Panc1 (cell line): ENCODE data around the gene KLF15. TPM values are rescaled to one million over a fixed set of nuclear protein-coding genes. Genes with fewer than 3 reads are reported as not detected.

ENCODE experiments used
- ATAC-seq: fragments of 200-7000 bp; cut with Tn5 transposase; 2 replicates; pipeline ENCODE4 v1.9.1; 2020; ENCODE audit warnings: mild to moderate bottlenecking, moderate library complexity
- BruUV-seq: library from RNA; stranded (reverse); fragments of 400-500 nt; replicated peaks from 2 replicates; lab custom pipeline; 2021; lab: Mats Ljungman, UMichigan
- CTCF ChIA-PET: fragments of 300-600 bp; sonication (Branson Sonifier 250); formaldehyde crosslinking; loops from one replicate; lab custom pipeline; 2022; ENCODE audit warnings: antibody characterized with exemption; lab: Charles Lee
- POLR2A ChIA-PET: fragments of 300-600 bp; sonication (Branson Sonifier 250); formaldehyde crosslinking; loops from one replicate; lab custom pipeline; 2022; ENCODE audit warnings: antibody characterized with exemption; lab: Charles Lee
- DNase-seq: peaks from one replicate; pipeline ENCODE4 v3.0.0-alpha.2; 2010; ENCODE audit warnings: low read depth, low spot score
- H3K27ac ChIP-seq: 2 replicates; pipeline ENCODE4 v1.5.1; 2011; ENCODE audit warnings: mild to moderate bottlenecking, low read length, inconsistent platforms
- H3K27me3 ChIP-seq: fragments of 200-500 bp; sonication (Bioruptor generic); 2 replicates; pipeline ENCODE4 v1.6.0; 2014; ENCODE audit warnings: low read length, inconsistent platforms; ENCODE audit not compliant: control insufficient read depth, insufficient read depth
- H3K36me3 ChIP-seq: fragments of 200-500 bp; sonication (Bioruptor generic); 2 replicates; pipeline ENCODE4 v1.5.1; 2014; ENCODE audit warnings: inconsistent platforms, mild to moderate bottlenecking, low read length, moderate library complexity; ENCODE audit not compliant: control insufficient read depth, insufficient read depth
- H3K4me1 ChIP-seq: 2 replicates; pipeline ENCODE4 v1.5.1; 2011; ENCODE audit warnings: inconsistent platforms, mild to moderate bottlenecking, low read length, moderate library complexity; ENCODE audit not compliant: control insufficient read depth, insufficient read depth
- H3K4me3 ChIP-seq, 2 experiments: 2 replicates each; pipeline ENCODE4 v1.5.1; 2011 to 2012; ENCODE audit warnings: low read depth in 2 of 2, low read length in 2 of 2, mild to moderate bottlenecking in 2 of 2, inconsistent platforms in 1 of 2, moderate library complexity in 1 of 2
- H3K9me3 ChIP-seq: fragments of 200-500 bp; sonication (Bioruptor generic); 2 replicates; pipeline ENCODE4 v1.5.1; 2014; ENCODE audit warnings: low read depth, mild to moderate bottlenecking, inconsistent platforms, low read length, moderate library complexity; ENCODE audit not compliant: control insufficient read depth, insufficient read depth
- CTCF ChIP-seq: fragments of 450-650 bp; IDR thresholded peaks from 2 replicates; pipeline ENCODE4 v1.5.1; 2017; ENCODE audit warnings: mild to moderate bottlenecking
- POLR2AphosphoS5 ChIP-seq: IDR thresholded peaks from 2 replicates; pipeline ENCODE4 v1.6.1; 2012; ENCODE audit warnings: mild to moderate bottlenecking, low read depth, low read length, moderate library complexity
- REST ChIP-seq, 2 experiments: IDR thresholded peaks; 2 replicates each; pipeline ENCODE4 v1.6.1; 2011 to 2012; ENCODE audit warnings: low read depth in 2 of 2, control low read depth in 1 of 2, low read length in 1 of 2, mild to moderate bottlenecking in 1 of 2, moderate library complexity in 1 of 2; ENCODE audit not compliant: insufficient read depth in 1 of 2
- SIN3A ChIP-seq: IDR thresholded peaks from 2 replicates; pipeline ENCODE4 v1.6.1; 2012; ENCODE audit warnings: low read depth, mild to moderate bottlenecking, low read length, moderate library complexity, borderline replicate concordance; ENCODE audit not compliant: insufficient read depth
- TCF7L2 ChIP-seq: IDR thresholded peaks from 2 replicates; pipeline ENCODE4 v1.6.1; 2011; ENCODE audit warnings: mild to moderate bottlenecking, low read depth, low read length, inconsistent platforms
- in situ Hi-C: cut with HindIII; loops from 2 replicates; pipeline ENCODE4 v1.10.0; 2016; ENCODE audit warnings: low sequenced_read_pairs, low pct_unique_long_range_greater_than_20kb
- intact Hi-C: fragments of 100-400 bp; cut with micrococcal nuclease; formaldehyde crosslinking; loops from one replicate; pipeline ENCODE4 v1.10.0; 2022; ENCODE audit not compliant: unreplicated experiment
- total RNA-seq: library from RNA; stranded (reverse); gene quantifications from one replicate; pipeline ENCODE4 v1.2.1, GENCODE V29; 2021; ENCODE audit not compliant: unreplicated experiment

The KLF15 gene
- total RNA-seq, 1 experiment from 2014 or later: 0.10 TPM

- no TSS peak for BruUV-seq
- no peak overlapping the region for H3K27ac ChIP-seq
- no peak for ATAC-seq
- H3K36me3 ChIP-seq: no peaks in the 10 kb centered on the region
- in situ Hi-C loops (no loop called here), intact Hi-C loops (no loop called here)
- no peak for DNase-seq
- no peaks in the 10 kb centered on the region; the same call in 1 of the 2 replicates for H3K4me1 ChIP-seq
- ChIA-PET CTCF (no interaction called here), POLR2A (no interaction called here)
- H3K4me3 ChIP-seq: no peak overlapping the region
- peaks cover 3% of the 10 kb centered on the region for H3K27me3 ChIP-seq
- TF ChIP-seq POLR2AphosphoS5 (no peak), CTCF (no peak), REST (IDR thresholded peaks at IDR 0.05; ENCODE audit: insufficient read depth in 1 of 2, low read depth in 2 of 2, low read length in 1 of 2) (no peak), TCF7L2 (no peak), SIN3A (no peak)
- H3K9me3 ChIP-seq: no peaks in the 10 kb centered on the region
Observed at GRCh38 chr3:126340081-126340511, 17.1 kb downstream of the KLF15 start.

- H3K36me3 ChIP-seq: no peaks in the 10 kb centered on the region
- DNase-seq: no peak
- BruUV-seq: no TSS peak
- H3K27ac ChIP-seq: no peak overlapping the region
- H3K4me3 ChIP-seq: no peak overlapping the region
- peaks cover 3% of the 10 kb centered on the region for H3K27me3 ChIP-seq
- H3K9me3 ChIP-seq: no peaks in the 10 kb centered on the region
- no peaks in the 10 kb centered on the region; the same call in 1 of the 2 replicates for H3K4me1 ChIP-seq
- ChIA-PET POLR2A (no interaction called here), CTCF (no interaction called here)
- intact Hi-C loops (no loop called here), in situ Hi-C loops (no loop called here)
- no peak for ATAC-seq
- TF ChIP-seq CTCF (no peak), TCF7L2 (no peak), SIN3A (no peak), POLR2AphosphoS5 (no peak), REST (IDR thresholded peaks at IDR 0.05; ENCODE audit: insufficient read depth in 1 of 2, low read depth in 2 of 2, low read length in 1 of 2) (no peak)
Observed at GRCh38 chr3:126339466-126339865, 17.7 kb downstream of the KLF15 start.
